Karpas-422 (cell line): ENCODE data around the gene HEBP2. TPM values are rescaled to one million over a fixed set of nuclear protein-coding genes. Genes with fewer than 3 reads are reported as not detected.

Experiments
- DNase-seq: peaks from one replicate; pipeline ENCODE4 v3.0.0-alpha.2; 2015
- H2AFZ ChIP-seq: fragments of 200-600 bp; sonication (generic); 2 replicates; pipeline ENCODE4 v1.6.1; 2014; ENCODE audit warnings: antibody characterized with exemption, low read length, mixed read lengths
- H3K27ac ChIP-seq: fragments of 200-600 bp; sonication (generic); 2 replicates; pipeline ENCODE4 v1.5.1; 2014; ENCODE audit warnings: mild to moderate bottlenecking, low read length, moderate library complexity
- H3K27me3 ChIP-seq: fragments of 200-600 bp; sonication (generic); 2 replicates; pipeline ENCODE4 v1.6.1; 2014; ENCODE audit warnings: low read length, mixed read lengths
- H3K36me3 ChIP-seq: fragments of 200-600 bp; sonication (generic); 2 replicates; pipeline ENCODE4 v1.6.1; 2014; ENCODE audit warnings: low read length, mixed read lengths; ENCODE audit not compliant: insufficient read depth
- H3K4me1 ChIP-seq: fragments of 200-600 bp; sonication (generic); 2 replicates; pipeline ENCODE4 v1.6.1; 2014; ENCODE audit warnings: mild to moderate bottlenecking, low read length, mixed read lengths
- H3K4me2 ChIP-seq: fragments of 200-600 bp; sonication (generic); 2 replicates; pipeline ENCODE4 v1.6.1; 2014; ENCODE audit warnings: low read length, low read depth, mild to moderate bottlenecking; ENCODE audit not compliant: poor library complexity, severe bottlenecking
- H3K4me3 ChIP-seq: fragments of 200-600 bp; sonication (generic); 2 replicates; pipeline ENCODE4 v1.5.1; 2014; ENCODE audit warnings: mild to moderate bottlenecking, antibody characterized with exemption, low read length, mixed read lengths
- H3K79me2 ChIP-seq: fragments of 200-600 bp; sonication (generic); 2 replicates; pipeline ENCODE4 v1.6.1; 2014; ENCODE audit warnings: mild to moderate bottlenecking, low read length, mixed read lengths
- H3K9ac ChIP-seq: fragments of 200-600 bp; sonication (generic); 2 replicates; pipeline ENCODE4 v1.6.0; 2014; ENCODE audit warnings: low read length
- H3K9me2 ChIP-seq: fragments of 200-600 bp; sonication (generic), shearing (Covaris generic); replicated peaks from 2 replicates; pipeline ENCODE4 v1.6.0; 2014; ENCODE audit warnings: mild to moderate bottlenecking, low read length, moderate library complexity; ENCODE audit not compliant: insufficient read depth
- H3K9me3 ChIP-seq: fragments of 300-700, 200-600 bp; sonication (generic); 2 replicates; pipeline ENCODE4 v1.6.1; 2014; ENCODE audit warnings: low read length, mixed read lengths
- H4K20me1 ChIP-seq: fragments of 200-600 bp; sonication (generic); 2 replicates; pipeline ENCODE4 v1.6.1; 2014; ENCODE audit warnings: mild to moderate bottlenecking, antibody characterized with exemption, low read length, low read depth; ENCODE audit not compliant: insufficient read depth
- total RNA-seq: library from RNA; depleted of rRNA; stranded (reverse); fragments of >200 nt; shearing (Covaris generic); gene quantifications from 2 replicates; pipeline ENCODE4 v1.2.3, GENCODE V29; 2014; ENCODE audit warnings: low replicate concordance

Gene HEBP2
- total RNA-seq, 1 experiment from 2014 or later, result 41.9 TPM

GRCh38 chr6:138430361-138431145 is 26.5 kb downstream of the HEBP2 start:
- Histone ChIP-seq H3K36me3 (no peaks in the 10 kb centered on the region), H3K9me2 (no peaks in the 10 kb centered on the region)

GRCh38 chr6:138431256-138432062 is 27.4 kb downstream of the HEBP2 start:
- Histone ChIP-seq H3K9ac (no peak overlapping the region), H3K9me3 (no peaks in the 10 kb centered on the region), H3K27ac (no peak overlapping the region), H4K20me1 (no peaks in the 10 kb centered on the region), H3K27me3 (no peaks in the 10 kb centered on the region), H3K4me1 (no peaks in the 10 kb centered on the region), H3K4me2 (no peak overlapping the region), H2AFZ (no peak overlapping the region), H3K79me2 (no peaks in the 10 kb centered on the region), H3K36me3 (no peaks in the 10 kb centered on the region), H3K9me2 (no peaks in the 10 kb centered on the region), H3K4me3 (no peak overlapping the region)
- DNase-seq, result no peak

More at GRCh38 chr6:138430361-138431145, 26.5 kb downstream of the HEBP2 start:
- no peak overlapping the region for H3K4me2 ChIP-seq
- H4K20me1 ChIP-seq, result no peaks in the 10 kb centered on the region
- no peaks in the 10 kb centered on the region for H3K4me1 ChIP-seq
- H3K4me3 ChIP-seq, result no peak overlapping the region
- H3K27ac ChIP-seq, result no peak overlapping the region
- no peak for DNase-seq
- no peaks in the 10 kb centered on the region for H3K9me3 ChIP-seq
- no peaks in the 10 kb centered on the region for H3K79me2 ChIP-seq
- no peak overlapping the region for H2AFZ ChIP-seq
- H3K9ac ChIP-seq, result no peak overlapping the region
- no peaks in the 10 kb centered on the region for H3K27me3 ChIP-seq

- Histone ChIP-seq H3K9ac (no peak overlapping the region), H3K4me3 (no peak overlapping the region), H3K79me2 (no peaks in the 10 kb centered on the region), H3K27ac (no peak overlapping the region), H3K9me3 (no peaks in the 10 kb centered on the region), H3K27me3 (no peaks in the 10 kb centered on the region), H3K4me1 (no peaks in the 10 kb centered on the region), H2AFZ (no peak overlapping the region), H4K20me1 (no peaks in the 10 kb centered on the region), H3K36me3 (no peaks in the 10 kb centered on the region), H3K9me2 (no peaks in the 10 kb centered on the region), H3K4me2 (no peak overlapping the region)
- DNase-seq, result no peak
These were observed 28.0 kb downstream of the HEBP2 start for GRCh38 chr6:138432063-138432356.

GRCh38 chr6:138434096-138434495 is 30.1 kb downstream of the HEBP2 start:
- H3K9me3 ChIP-seq, result no peaks in the 10 kb centered on the region
- no peak for DNase-seq

GRCh38 chr6:138434925-138435324 is 30.9 kb downstream of the HEBP2 start:
- Histone ChIP-seq H3K27ac (no peak overlapping the region), H3K4me3 (no peak overlapping the region), H3K9ac (no peak overlapping the region), H3K4me2 (no peak overlapping the region), H3K4me1 (no peaks in the 10 kb centered on the region), H4K20me1 (no peaks in the 10 kb centered on the region), H3K36me3 (no peaks in the 10 kb centered on the region), H2AFZ (no peak overlapping the region), H3K9me2 (no peaks in the 10 kb centered on the region), H3K27me3 (no peaks in the 10 kb centered on the region), H3K9me3 (no peaks in the 10 kb centered on the region), H3K79me2 (no peaks in the 10 kb centered on the region)
- DNase-seq, result no peak

More at GRCh38 chr6:138434096-138434495, 30.1 kb downstream of the HEBP2 start:
- H2AFZ ChIP-seq, result no peak overlapping the region
- no peaks in the 10 kb centered on the region for H3K4me1 ChIP-seq
- no peaks in the 10 kb centered on the region for H3K36me3 ChIP-seq
- no peak overlapping the region for H3K27ac ChIP-seq
- no peak overlapping the region for H3K4me3 ChIP-seq
- no peak overlapping the region for H3K9ac ChIP-seq
- no peaks in the 10 kb centered on the region for H4K20me1 ChIP-seq
- H3K9me2 ChIP-seq, result no peaks in the 10 kb centered on the region
- no peak overlapping the region for H3K4me2 ChIP-seq
- H3K79me2 ChIP-seq, result no peaks in the 10 kb centered on the region
- H3K27me3 ChIP-seq, result no peaks in the 10 kb centered on the region

- DNase-seq, result no peak
- Histone ChIP-seq H3K4me3 (no peak overlapping the region), H3K9ac (no peak overlapping the region), H3K4me2 (no peak overlapping the region), H3K79me2 (no peaks in the 10 kb centered on the region), H3K4me1 (no peaks in the 10 kb centered on the region), H3K27ac (no peak overlapping the region), H4K20me1 (no peaks in the 10 kb centered on the region), H2AFZ (no peak overlapping the region), H3K9me2 (no peaks in the 10 kb centered on the region), H3K27me3 (no peaks in the 10 kb centered on the region), H3K36me3 (no peaks in the 10 kb centered on the region), H3K9me3 (no peaks in the 10 kb centered on the region)
These were observed 35.5 kb downstream of the HEBP2 start for GRCh38 chr6:138439546-138439945.

- Histone ChIP-seq H3K4me2 (no peak overlapping the region), H3K79me2 (no peaks in the 10 kb centered on the region), H3K9ac (no peak overlapping the region), H3K9me3 (no peaks in the 10 kb centered on the region), H3K36me3 (no peaks in the 10 kb centered on the region), H2AFZ (no peak overlapping the region), H3K27ac (no peak overlapping the region), H3K9me2 (no peaks in the 10 kb centered on the region), H3K27me3 (no peaks in the 10 kb centered on the region), H4K20me1 (no peaks in the 10 kb centered on the region), H3K4me3 (no peak overlapping the region), H3K4me1 (no peaks in the 10 kb centered on the region)
- no peak for DNase-seq
These were observed 36.3 kb downstream of the HEBP2 start for GRCh38 chr6:138440296-138440695.

- Histone ChIP-seq H3K27me3 (no peaks in the 10 kb centered on the region), H3K9me3 (no peaks in the 10 kb centered on the region), H2AFZ (no peak overlapping the region), H3K9me2 (no peaks in the 10 kb centered on the region), H3K4me1 (no peaks in the 10 kb centered on the region), H3K4me2 (no peak overlapping the region), H3K79me2 (no peaks in the 10 kb centered on the region), H4K20me1 (no peaks in the 10 kb centered on the region), H3K9ac (no peak overlapping the region), H3K4me3 (no peak overlapping the region), H3K36me3 (no peaks in the 10 kb centered on the region), H3K27ac (no peak overlapping the region)
- DNase-seq, result no peak
These were observed 36.8 kb downstream of the HEBP2 start for GRCh38 chr6:138440758-138441357.
